IMR-90 (cell line): Measurements from ENCODE around the gene NKG7. TPM values are rescaled to one million over a fixed set of nuclear protein-coding genes. Genes with fewer than 3 reads are reported as not detected.

Source experiments
- ATAC-seq: fragments of 200-7000 bp; cut with Tn5 transposase; 2 replicates; pipeline ENCODE4 v1.9.1; 2020; ENCODE audit warnings: low read depth, mild to moderate bottlenecking, moderate library complexity
- BruUV-seq: library from RNA; stranded (reverse); fragments of 400-500 nt; replicated peaks from 2 replicates; lab custom pipeline; 2021; lab: Mats Ljungman, UMichigan
- CTCF ChIA-PET: fragments of 300-600 bp; formaldehyde crosslinking; extraction: SDS; loops from one replicate; lab custom pipeline; 2021; ENCODE audit warnings: antibody characterized with exemption; lab: Yijun Ruan, JAX
- POLR2A ChIA-PET: fragments of 300-600 bp; sonication (Branson Sonifier 250); formaldehyde crosslinking; loops from one replicate; lab custom pipeline; 2022; ENCODE audit warnings: antibody characterized with exemption; ENCODE audit not compliant: unreplicated experiment; lab: Charles Lee
- DNase-seq: peaks from one replicate; pipeline ENCODE4 v3.0.0; 2013
- H2AFZ ChIP-seq: replicated peaks from 2 replicates; pipeline ENCODE3; 2013; ENCODE audit warnings: low read length, mild to moderate bottlenecking; ENCODE audit not compliant: poor library complexity
- H2AK5ac ChIP-seq: 2 replicates; pipeline ENCODE4 v1.6.1; 2013; ENCODE audit warnings: low read depth, low read length, inconsistent platforms
- H2AK9ac ChIP-seq: replicated peaks from 2 replicates; pipeline ENCODE3; 2013; ENCODE audit warnings: mild to moderate bottlenecking, low read depth, low read length, moderate library complexity; ENCODE audit not compliant: poor library complexity
- H2BK120ac ChIP-seq: 2 replicates; pipeline ENCODE4 v1.6.1; 2013; ENCODE audit warnings: low read depth, low read length, inconsistent platforms
- H2BK15ac ChIP-seq: 3 replicates; pipeline ENCODE4 v1.6.1; 2013; ENCODE audit warnings: low read depth, low read length, inconsistent platforms
- H2BK20ac ChIP-seq: 2 replicates; pipeline ENCODE4 v1.6.1; 2013; ENCODE audit warnings: low read depth, mild to moderate bottlenecking, inconsistent platforms, low read length, moderate library complexity
- H2BK5ac ChIP-seq: 2 replicates; pipeline ENCODE4 v1.6.1; 2013; ENCODE audit warnings: mild to moderate bottlenecking, low read depth, low read length, inconsistent platforms; ENCODE audit not compliant: poor library complexity, severe bottlenecking
- H3K14ac ChIP-seq: replicated peaks from 2 replicates; pipeline ENCODE4 v1.6.1; 2013; ENCODE audit warnings: low read depth, low read length, inconsistent platforms
- H3K18ac ChIP-seq: 2 replicates; pipeline ENCODE4 v1.6.1; 2013; ENCODE audit warnings: low read depth, low read length, control low read depth
- H3K23ac ChIP-seq: 2 replicates; pipeline ENCODE4 v1.6.1; 2013; ENCODE audit warnings: low read depth, low read length, inconsistent platforms
- H3K27ac ChIP-seq: 2 replicates; pipeline ENCODE4 v1.5.1; 2013; ENCODE audit warnings: mild to moderate bottlenecking, control low read depth, low read length; ENCODE audit not compliant: insufficient read depth
- H3K27me3 ChIP-seq: 2 replicates; pipeline ENCODE4 v1.6.1; 2013; ENCODE audit warnings: low read length; ENCODE audit not compliant: control insufficient read depth, insufficient read depth
- H3K36me3 ChIP-seq: 2 replicates; pipeline ENCODE4 v1.6.1; 2013; ENCODE audit warnings: low read length, mixed read lengths; ENCODE audit not compliant: control insufficient read depth, insufficient read depth
- H3K4ac ChIP-seq: 2 replicates; pipeline ENCODE4 v1.6.1; 2013; ENCODE audit warnings: low read depth, low read length, inconsistent platforms
- H3K4me1 ChIP-seq: 2 replicates; pipeline ENCODE4 v1.6.1; 2013; ENCODE audit warnings: low read length, mixed read lengths; ENCODE audit not compliant: control insufficient read depth, insufficient read depth
- H3K4me2 ChIP-seq: 2 replicates; pipeline ENCODE4 v1.6.1; 2013; ENCODE audit warnings: low read depth, mild to moderate bottlenecking, control low read depth, low read length, moderate library complexity
- H3K4me3 ChIP-seq: 2 replicates; pipeline ENCODE4 v1.5.1; 2013; ENCODE audit warnings: low read depth, mild to moderate bottlenecking, control low read depth, low read length, moderate library complexity; ENCODE audit not compliant: insufficient read depth
- H3K56ac ChIP-seq: 2 replicates; pipeline ENCODE4 v1.6.1; 2013; ENCODE audit warnings: low read length, inconsistent platforms; ENCODE audit not compliant: insufficient read depth; ENCODE audit errors: extremely low read depth
- H3K79me1 ChIP-seq, 2 experiments: 2 replicates each; pipeline ENCODE4 v1.6.1; 2013; ENCODE audit warnings: low read length in 2 of 2, inconsistent platforms in 1 of 2, low read depth in 1 of 2
- H3K9ac ChIP-seq: 2 replicates; pipeline ENCODE4 v1.6.1; 2013; ENCODE audit warnings: low read depth, low read length, control low read depth
- H3K9me1 ChIP-seq: 2 replicates; pipeline ENCODE4 v1.6.1; 2013; ENCODE audit warnings: low read length, inconsistent platforms; ENCODE audit not compliant: insufficient read depth
- H3K9me3 ChIP-seq: 2 replicates; pipeline ENCODE4 v1.6.1; 2013; ENCODE audit warnings: low read length; ENCODE audit not compliant: control insufficient read depth, insufficient read depth
- H4K20me1 ChIP-seq: 2 replicates; pipeline ENCODE4 v1.6.1; 2013; ENCODE audit warnings: low read length, inconsistent platforms; ENCODE audit not compliant: insufficient read depth
- H4K5ac ChIP-seq: 2 replicates; pipeline ENCODE4 v1.6.1; 2013; ENCODE audit warnings: mild to moderate bottlenecking, low read depth, low read length, control low read depth
- H4K8ac ChIP-seq, 2 experiments: 2 replicates each; pipeline ENCODE4 v1.6.1; 2013; ENCODE audit warnings: low read depth in 2 of 2, low read length in 2 of 2, control low read depth in 1 of 2, inconsistent platforms in 1 of 2
- H4K91ac ChIP-seq: 2 replicates; pipeline ENCODE4 v1.6.1; 2013; ENCODE audit warnings: low read depth, low read length, inconsistent platforms; ENCODE audit not compliant: insufficient read depth
- CEBPB ChIP-seq: IDR thresholded peaks from 2 replicates; pipeline ENCODE4 v1.6.1; 2012; ENCODE audit warnings: low read depth, low read length, improper control_type of control experiment
- WGBS, 2 experiments: methylation state at CpG; one replicate each; pipeline versions ENCODE4 v1.1.5 to v1.1.7; 2013; ENCODE audit warnings: missing lambda C conversion rate in 2 of 2; ENCODE audit not compliant: insufficient read length in 1 of 2; ENCODE audit errors: extremely low coverage in 2 of 2; 5-methylcytosine and 5-hydroxymethylcytosine counted together
- dilution Hi-C: fragments of 300-500 bp; cut with HindIII; formaldehyde crosslinking; loops from one replicate; pipeline ENCODE4 v1.14.3; 2018; ENCODE audit warnings: low sequenced_read_pairs; ENCODE audit not compliant: unreplicated experiment
- in situ Hi-C: fragments of 300-500 bp; cut with MboI; formaldehyde crosslinking; loops from 3 replicates; pipeline ENCODE4 v1.14.3; 2019; ENCODE audit warnings: low sequenced_read_pairs, inconsistent platforms, mixed read lengths
- intact Hi-C: fragments of 100-400 bp; cut with micrococcal nuclease; formaldehyde crosslinking; loops from 2 replicates; pipeline ENCODE4 v1.10.0; 2022
- polyA plus RNA-seq, 3 experiments: library from polyadenylated mRNA; depleted of rRNA; stranded (reverse); fragments of >200 nt; gene quantifications; 2 replicates each; pipeline ENCODE4 v1.2.3, GENCODE V29; 2012; ENCODE audit warnings: low replicate concordance in 1 of 3
- total RNA-seq: library from RNA; depleted of rRNA; stranded (reverse); fragments of >200 nt; gene quantifications from 2 replicates; pipeline ENCODE4 v1.2.3, GENCODE V29; 2012

The NKG7 gene
- total and polyA plus RNA-seq, 2 of the 4 experiments (the other 2 are of a cell fraction), result not detected

DNA sequence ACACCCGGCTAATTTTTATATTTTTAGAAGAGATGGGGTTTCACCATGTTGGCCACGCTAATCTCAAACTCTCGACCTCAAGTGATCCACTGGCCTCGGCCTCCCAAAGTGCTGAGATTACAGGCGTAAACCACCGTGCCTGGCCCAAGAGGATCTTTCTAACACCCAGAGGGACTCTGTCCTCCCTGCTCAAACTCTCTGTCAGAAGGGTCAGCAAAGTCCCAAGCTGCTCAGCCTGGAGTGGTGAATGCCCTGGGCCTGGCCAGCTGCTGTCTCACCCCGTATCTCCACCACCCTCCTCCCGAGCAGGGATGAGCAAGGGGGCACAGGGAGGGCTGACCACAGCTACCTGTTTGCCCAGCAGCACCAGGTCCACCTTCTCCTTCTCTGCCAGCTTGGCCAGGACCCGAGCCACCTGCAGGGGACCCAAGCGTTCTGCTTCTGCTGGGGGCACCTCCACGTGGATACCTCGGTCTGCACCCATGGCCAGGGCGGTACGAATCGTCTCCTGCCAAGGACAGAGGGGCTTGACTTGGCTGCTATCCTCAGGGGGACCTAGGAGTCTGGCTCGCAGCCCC is 19.6 kb downstream of the NKG7 start:
- ATAC-seq, result no peak
- no peak overlapping the region for H4K91ac ChIP-seq
- no TSS peak for BruUV-seq
- H3K14ac ChIP-seq, result no peak overlapping the region
- peaks cover 4 to 5% of the 10 kb centered on the region in 2 experiments; a peak in 2 of 4 replicates for H3K79me1 ChIP-seq
- no peak overlapping the region for H3K4me3 ChIP-seq
- intact Hi-C loops, result no loop called here
- H3K56ac ChIP-seq, result no peak overlapping the region
- H2BK20ac ChIP-seq, result no peak overlapping the region
- H2AFZ ChIP-seq, result no peak overlapping the region
- H3K27me3 ChIP-seq, result no peaks in the 10 kb centered on the region
- H2AK5ac ChIP-seq, result no peak overlapping the region
- no peak overlapping the region for H4K5ac ChIP-seq
- no peak overlapping the region for H2BK120ac ChIP-seq
- H3K18ac ChIP-seq, result no peak overlapping the region
- no peak overlapping the region for H2AK9ac ChIP-seq
- H3K4ac ChIP-seq, result no peak overlapping the region
- no peak overlapping the region for H3K23ac ChIP-seq
- 100% methylated on average over 2 of the region's 16 CpGs; no CpG with 5 or more reads in 1 of the 2 experiments for WGBS, 2 experiments
- H3K36me3 ChIP-seq, result peaks cover 17% of the 10 kb centered on the region
- in situ Hi-C loops, result no loop called here
- no peaks in the 10 kb centered on the region; the same call in 1 of the 2 replicates for H3K9me3 ChIP-seq
- H3K27ac ChIP-seq, result no peak overlapping the region
- no peaks in the 10 kb centered on the region for H3K9me1 ChIP-seq
- H3K9ac ChIP-seq, result no peak overlapping the region
- no peak overlapping the region for H2BK5ac ChIP-seq
- dilution Hi-C loops, result no loop called here
- CTCF ChIA-PET, result no interaction called here
- no peak overlapping the region for H2BK15ac ChIP-seq
- TF ChIP-seq CEBPB, result no peak
- no peaks in the 10 kb centered on the region for H4K20me1 ChIP-seq
- POLR2A ChIA-PET, result no interaction called here
- no peak for DNase-seq
- H4K8ac ChIP-seq, result no peak overlapping the region
- no peak overlapping the region for H3K4me2 ChIP-seq
- H3K4me1 ChIP-seq, result peaks cover 2% of the 10 kb centered on the region
